HepG2 (cell line): Measurements from ENCODE around the gene RALBP1. TPM values are rescaled to one million over a fixed set of nuclear protein-coding genes. Genes with fewer than 3 reads are reported as not detected.

Experiments used
- ATAC-seq: fragments of 200-7000 bp; cut with Tn5 transposase; 3 replicates; pipeline ENCODE4 v1.9.1; 2020; ENCODE audit warnings: mild to moderate bottlenecking, moderate library complexity
- BruUV-seq: library from RNA; stranded (reverse); fragments of 400-500 nt; replicated peaks from 2 replicates; lab custom pipeline; 2021; lab: Mats Ljungman, UMichigan
- CTCF ChIA-PET: fragments of 300-600 bp; formaldehyde crosslinking; extraction: SDS; loops from one replicate; lab custom pipeline; 2021; ENCODE audit warnings: low total read pairs, inconsistent platforms, low intra/inter-chr PET ratio; lab: Yijun Ruan, JAX
- POLR2A ChIA-PET: fragments of 350-600 bp; sonication (Branson Sonifier 250); formaldehyde crosslinking; loops from one replicate; lab custom pipeline; 2020; ENCODE audit warnings: antibody characterized with exemption, inconsistent platforms; lab: Yijun Ruan, JAX
- DNase-seq: peaks from one replicate; pipeline ENCODE4 v3.0.0-alpha.2; 2015; ENCODE audit warnings: low spot score
- FAIRE-seq: peaks from 3 replicates; lab custom pipeline; 2011; peaks lifted over from hg19 to GRCh38; lab: Jason Lieb, UNC
- H2AFZ ChIP-seq: one replicate; pipeline ENCODE4 v1.6.1; 2011; ENCODE audit warnings: low read length, inconsistent platforms
- H3K27ac ChIP-seq: fragments of 300-600 bp; 3 replicates; pipeline ENCODE4 v1.8.0; 2011; ENCODE audit warnings: mixed run types, mild to moderate bottlenecking, mixed read lengths, low read length, inconsistent platforms; ENCODE audit not compliant: insufficient read depth; ENCODE audit errors: extremely low read length
- H3K27me3 ChIP-seq, 2 experiments: fragments of 200-600 bp in 1 of 2; 2 replicates in 1 of 2; 3 replicates in 1 of 2; pipeline versions ENCODE4 v1.6.0 to v1.8.0; 2011; ENCODE audit warnings: low read length in 2 of 2, mild to moderate bottlenecking in 2 of 2, moderate library complexity in 2 of 2, inconsistent platforms in 1 of 2; ENCODE audit not compliant: insufficient read depth in 2 of 2, control insufficient read depth in 1 of 2
- H3K36me3 ChIP-seq, 2 experiments: fragments of 200-600 bp in 1 of 2; replicated peaks in 1 of 2; 2 replicates in 1 of 2; 3 replicates in 1 of 2; pipeline versions ENCODE4 v1.5.1 to v1.8.0; 2011; ENCODE audit warnings: low read length in 2 of 2, inconsistent platforms in 1 of 2; ENCODE audit not compliant: insufficient read depth in 2 of 2, control insufficient read depth in 1 of 2
- H3K4me1 ChIP-seq: 2 replicates; pipeline ENCODE4 v1.5.1; 2012; ENCODE audit warnings: low read length, inconsistent platforms; ENCODE audit not compliant: insufficient read depth
- H3K4me2 ChIP-seq: 2 replicates; pipeline ENCODE4 v1.6.0; 2011; ENCODE audit warnings: low read depth, low read length, inconsistent platforms
- H3K4me3 ChIP-seq, 3 experiments: fragments of 200-600 bp in 1 of 3; sonication (generic), shearing (Covaris generic) in 1 of 3; replicated peaks in 1 of 3; 2 replicates each; pipeline ENCODE4 v1.5.1; 2011 to 2016; ENCODE audit warnings: low read length in 3 of 3, inconsistent platforms in 2 of 3, low read depth in 2 of 3, mild to moderate bottlenecking in 2 of 3, control low read depth in 1 of 3, mixed read lengths in 1 of 3; ENCODE audit not compliant: insufficient read depth in 1 of 3
- H3K79me2 ChIP-seq: one replicate; pipeline ENCODE4 v1.6.1; 2011; ENCODE audit warnings: low read length, inconsistent platforms; ENCODE audit not compliant: insufficient read depth
- H3K9ac ChIP-seq: 2 replicates; pipeline ENCODE4 v1.6.0; 2011; ENCODE audit warnings: mild to moderate bottlenecking, low read depth, low read length, inconsistent platforms; ENCODE audit not compliant: insufficient read depth
- H3K9me3 ChIP-seq: 2 replicates; pipeline ENCODE4 v1.5.1; 2012; ENCODE audit warnings: mild to moderate bottlenecking, low read length
- H4K20me1 ChIP-seq: 2 replicates; pipeline ENCODE4 v1.6.0; 2011; ENCODE audit warnings: inconsistent platforms, mild to moderate bottlenecking, low read length, moderate library complexity; ENCODE audit not compliant: insufficient read depth
- CEBPB ChIP-seq: IDR thresholded peaks from 2 replicates; pipeline ENCODE4 v1.6.1; 2011; ENCODE audit warnings: low read depth, low read length, improper control_type of control experiment, borderline replicate concordance
- FOXC1 ChIP-seq: sonication (generic); formaldehyde crosslinking; IDR thresholded peaks from 2 replicates; pipeline ENCODE4 v1.8.0; 2022; ENCODE audit warnings: mild to moderate bottlenecking, missing genetic modification reagents, borderline replicate concordance
- ISL2 ChIP-seq: sonication (generic); formaldehyde crosslinking; IDR thresholded peaks from 2 replicates; pipeline ENCODE4 v1.5.0; 2020; ENCODE audit warnings: missing genetic modification reagents
- KDM5B ChIP-seq: sonication (generic); formaldehyde crosslinking; IDR thresholded peaks from 2 replicates; pipeline ENCODE4 v1.4.0; 2020; ENCODE audit warnings: missing genetic modification reagents, mild to moderate bottlenecking, borderline replicate concordance
- SMAD9 ChIP-seq: sonication (generic); formaldehyde crosslinking; IDR thresholded peaks from 2 replicates; pipeline ENCODE4 v1.5.1; 2020; ENCODE audit warnings: mild to moderate bottlenecking, missing genetic modification reagents
- SNRNP70 ChIP-seq: fragments of 200-400 bp; formaldehyde crosslinking; IDR thresholded peaks from 2 replicates; pipeline ENCODE4 v1.6.1; 2017; ENCODE audit warnings: mild to moderate bottlenecking, low read depth, low read length, moderate library complexity
- STAT5B ChIP-seq: sonication (generic); formaldehyde crosslinking; IDR thresholded peaks from 2 replicates; pipeline ENCODE4 v1.4.0; 2020; ENCODE audit warnings: missing genetic modification reagents
- U2AF2 ChIP-seq: fragments of 200-400 bp; formaldehyde crosslinking; IDR thresholded peaks from 2 replicates; pipeline ENCODE4 v1.6.1; 2017; ENCODE audit warnings: low read depth, mild to moderate bottlenecking, low read length
- ZBTB38 ChIP-seq: sonication (generic); formaldehyde crosslinking; IDR thresholded peaks from 2 replicates; pipeline ENCODE4 v1.5.1; 2020; ENCODE audit warnings: mild to moderate bottlenecking, missing genetic modification reagents
- ZBTB7A ChIP-seq: sonication (generic); formaldehyde crosslinking; IDR thresholded peaks from 2 replicates; pipeline ENCODE4 v1.8.0; 2022; ENCODE audit warnings: mild to moderate bottlenecking, missing genetic modification reagents
- ZNF451 ChIP-seq: sonication (generic); formaldehyde crosslinking; IDR thresholded peaks from 2 replicates; pipeline ENCODE4 v1.5.0; 2020; ENCODE audit warnings: mild to moderate bottlenecking, missing genetic modification reagents
- ZNF788 ChIP-seq: sonication (generic); formaldehyde crosslinking; IDR thresholded peaks from 2 replicates; pipeline ENCODE4 v1.5.0; 2020; ENCODE audit warnings: mild to moderate bottlenecking, missing genetic modification reagents, borderline replicate concordance
- WGBS: methylation state at CpG from one replicate; pipeline ENCODE4 v1.1.6; 2017; ENCODE audit warnings: low lambda C conversion rate; 5-methylcytosine and 5-hydroxymethylcytosine counted together
- in situ Hi-C: cut with HindIII; loops from 2 replicates; pipeline ENCODE4 v1.10.0; 2017; ENCODE audit warnings: low pct_unique_long_range_greater_than_20kb; ENCODE audit not compliant: extremely low pct_ligation_motif_present
- intact Hi-C: fragments of 100-400 bp; cut with micrococcal nuclease; formaldehyde crosslinking; loops from one replicate; pipeline ENCODE4 v1.10.0; 2022; ENCODE audit not compliant: unreplicated experiment
- polyA plus RNA-seq, 8 experiments: library from polyadenylated mRNA; depleted of rRNA in 3 of 8; stranded (reverse) in 7 of 8; unstranded in 1 of 8; fragments of >200 nt; fragmentation: Illumina TruSeq in 4 of 8; extraction: Trizol in 4 of 8; gene quantifications; 2 replicates each; pipeline versions ENCODE4 v1.2.1 to v1.2.3, GENCODE V29; 2011 to 2016; ENCODE audit warnings: low read depth in 4 of 8, missing spikeins in 1 of 8, mixed read lengths in 1 of 8; ENCODE audit not compliant: insufficient read depth in 1 of 8
- total RNA-seq, 5 experiments: library from RNA; depleted of rRNA; stranded (reverse); fragments of >200 nt; fragmentation: Illumina TruSeq; extraction: Trizol; gene quantifications; 2 replicates each; pipeline ENCODE4 v1.2.3, GENCODE V29; 2016; ENCODE audit warnings: low read depth in 1 of 5
- TF ChIP-seq, protein P1 (sequence below): IDR thresholded peaks from 2 replicates; pipeline ENCODE4 v1.6.1; 2016
- TF ChIP-seq, protein P2 (sequence below): sonication (generic); formaldehyde crosslinking; IDR thresholded peaks from 2 replicates; pipeline ENCODE4 v1.8.1; 2023; ENCODE audit warnings: missing genetic modification reagents, mild to moderate bottlenecking, borderline replicate concordance
- TF ChIP-seq, protein P3 (sequence below): conservative IDR thresholded peaks from 2 replicates; pipeline ENCODE4 v1.6.1; 2018; ENCODE audit warnings: missing genetic modification reagents

Gene RALBP1
- total and polyA plus RNA-seq, 2 of the 13 experiments (the other 11 are each of a cell fraction or from before 2014, with no cell fraction given) = 24.5 to 33.1 TPM

DNA sequence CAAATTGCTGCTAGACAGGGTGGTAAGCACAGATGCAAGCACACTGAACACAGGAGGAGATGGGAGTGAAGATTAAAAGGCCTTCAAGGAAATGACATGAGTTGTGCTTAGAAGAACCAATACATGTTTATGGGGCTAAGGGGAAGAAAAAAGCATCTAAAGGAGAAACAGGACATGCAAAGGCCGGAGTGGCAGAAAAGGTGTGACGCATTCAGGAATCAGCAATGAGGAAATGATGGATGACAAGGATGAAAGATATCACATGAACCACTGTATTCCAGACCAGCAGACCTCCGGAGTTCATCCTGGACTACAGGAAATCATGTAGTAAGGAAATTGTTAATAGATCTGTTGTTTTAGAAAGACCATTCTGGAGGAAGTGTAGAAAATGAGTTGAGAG, 96.2 kb downstream of the RALBP1 start:
- WGBS = 96% methylated on average over 3 of the region's 3 CpGs
- TF ChIP-seq SMAD9 (CRISPR knock-in tag) (no peak), ISL2 (CRISPR knock-in tag) (no peak), U2AF2 (no peak), ZNF451 (CRISPR knock-in tag) (no peak)
- Histone ChIP-seq H4K20me1 (peaks cover 7% of the 10 kb centered on the region; the same call in 1 of the 2 replicates), H3K4me1 (peaks cover 9% of the 10 kb centered on the region), H2AFZ (no peak overlapping the region), H3K79me2 (no peaks in the 10 kb centered on the region), H3K27ac (no peak overlapping the region), H3K36me3 (peaks cover 9 to 58% of the 10 kb centered on the region in 2 experiments), H3K27me3 (no peaks in the 10 kb centered on the region), H3K9ac (no peak overlapping the region), H3K4me2 (no peak overlapping the region), H3K4me3 (no peak overlapping the region), H3K9me3 (no peaks in the 10 kb centered on the region)
- ChIA-PET CTCF (no interaction called here), POLR2A (no interaction called here)
- DNase-seq (no peak), ATAC-seq (no peak), FAIRE-seq (no peak)
- in situ Hi-C loops = no loop called here
- intact Hi-C loops = loop anchor here (10.0 kb wide), 1 partner anchor 203 kb away; no protein-coding TSS in a partner anchor
- no TSS peak for BruUV-seq

DNA sequence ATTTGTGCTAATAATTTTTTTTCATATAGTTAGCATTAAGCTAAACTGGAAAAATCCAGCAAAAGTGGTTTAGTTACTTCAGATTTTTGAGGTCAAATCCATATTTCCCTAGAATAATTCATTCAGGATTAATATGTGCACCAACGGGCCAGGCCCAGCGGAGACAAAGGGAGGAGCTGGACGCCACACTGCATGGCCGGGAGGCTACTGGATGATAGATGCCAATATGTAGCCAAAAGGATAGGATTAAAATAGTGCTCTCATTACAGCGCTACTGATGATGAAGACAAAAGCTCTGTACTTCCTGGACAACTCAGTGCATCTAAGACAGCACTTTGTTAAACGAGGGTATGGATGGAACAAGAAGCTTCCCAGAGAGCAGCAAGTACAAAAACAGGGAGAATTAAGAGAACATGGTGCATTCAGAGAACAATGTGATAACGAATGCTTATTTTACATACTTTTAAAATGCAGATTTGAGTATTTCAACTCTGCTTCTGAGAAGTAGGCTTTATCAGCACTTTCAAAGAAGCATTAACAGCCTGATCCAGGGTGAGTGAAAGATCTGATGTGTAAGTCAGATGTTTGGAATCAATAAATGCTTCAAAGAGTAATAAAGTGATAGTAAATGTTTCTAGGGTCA, 99.3 kb downstream of the RALBP1 start:
- in situ Hi-C loops = no loop called here
- Histone ChIP-seq H3K9ac (no peak overlapping the region), H3K79me2 (no peaks in the 10 kb centered on the region), H3K9me3 (no peaks in the 10 kb centered on the region), H3K27me3 (no peaks in the 10 kb centered on the region), H3K36me3 (peaks cover 8 to 55% of the 10 kb centered on the region in 2 experiments), H3K4me1 (peaks cover 9% of the 10 kb centered on the region), H4K20me1 (peaks cover 7% of the 10 kb centered on the region; the same call in 1 of the 2 replicates), H3K4me2 (no peak overlapping the region), H3K27ac (no peak overlapping the region), H2AFZ (no peak overlapping the region), H3K4me3 (no peak overlapping the region)
- 97% methylated on average over 7 of the region's 7 CpGs for WGBS
- FAIRE-seq (no peak), DNase-seq (no peak), ATAC-seq (no peak)
- TF ChIP-seq ZNF788 (CRISPR knock-in tag) (no peak), ZBTB7A (CRISPR knock-in tag) (no peak), SNRNP70 (no peak), FOXC1 (CRISPR knock-in tag) (no peak), ZBTB38 (no peak), CEBPB (no peak), KDM5B (CRISPR knock-in tag) (no peak), STAT5B (no peak)
- TF ChIP-seq, protein P1, sequence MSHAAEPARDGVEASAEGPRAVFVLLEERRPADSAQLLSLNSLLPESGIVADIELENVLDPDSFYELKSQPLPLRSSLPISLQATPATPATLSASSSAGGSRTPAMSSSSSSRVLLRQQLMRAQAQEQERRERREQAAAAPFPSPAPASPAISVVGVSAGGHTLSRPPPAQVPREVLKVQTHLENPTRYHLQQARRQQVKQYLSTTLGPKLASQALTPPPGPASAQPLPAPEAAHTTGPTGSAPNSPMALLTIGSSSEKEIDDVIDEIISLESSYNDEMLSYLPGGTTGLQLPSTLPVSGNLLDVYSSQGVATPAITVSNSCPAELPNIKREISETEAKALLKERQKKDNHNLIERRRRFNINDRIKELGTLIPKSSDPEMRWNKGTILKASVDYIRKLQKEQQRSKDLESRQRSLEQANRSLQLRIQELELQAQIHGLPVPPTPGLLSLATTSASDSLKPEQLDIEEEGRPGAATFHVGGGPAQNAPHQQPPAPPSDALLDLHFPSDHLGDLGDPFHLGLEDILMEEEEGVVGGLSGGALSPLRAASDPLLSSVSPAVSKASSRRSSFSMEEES (CRISPR knock-in tag) = no peak
- TF ChIP-seq, protein P2, sequence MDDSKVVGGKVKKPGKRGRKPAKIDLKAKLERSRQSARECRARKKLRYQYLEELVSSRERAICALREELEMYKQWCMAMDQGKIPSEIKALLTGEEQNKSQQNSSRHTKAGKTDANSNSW (CRISPR knock-in tag) = no peak
- TF ChIP-seq, protein P3, sequence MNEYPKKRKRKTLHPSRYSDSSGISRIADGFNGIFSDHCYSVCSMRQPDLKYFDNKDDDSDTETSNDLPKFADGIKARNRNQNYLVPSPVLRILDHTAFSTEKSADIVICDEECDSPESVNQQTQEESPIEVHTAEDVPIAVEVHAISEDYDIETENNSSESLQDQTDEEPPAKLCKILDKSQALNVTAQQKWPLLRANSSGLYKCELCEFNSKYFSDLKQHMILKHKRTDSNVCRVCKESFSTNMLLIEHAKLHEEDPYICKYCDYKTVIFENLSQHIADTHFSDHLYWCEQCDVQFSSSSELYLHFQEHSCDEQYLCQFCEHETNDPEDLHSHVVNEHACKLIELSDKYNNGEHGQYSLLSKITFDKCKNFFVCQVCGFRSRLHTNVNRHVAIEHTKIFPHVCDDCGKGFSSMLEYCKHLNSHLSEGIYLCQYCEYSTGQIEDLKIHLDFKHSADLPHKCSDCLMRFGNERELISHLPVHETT = no peak
- intact Hi-C loops = loop anchor here (2.0 to 10.0 kb wide), 5 partner anchors 38 to 218 kb away; partner anchors contain the start of gene PPP4R1
- ChIA-PET CTCF (interaction anchor here (1.2 to 3.3 kb wide), 3 partner anchors 38 to 377 kb away, joined by 3 to 27 read pairs (median 3); no protein-coding TSS in a partner anchor), POLR2A (no interaction called here)
- BruUV-seq = no TSS peak
